ENCODE results near the gene TAS1R3.

Gene TAS1R3

GRCh38 chr1:1329304-1330210 lies 1.5 kb upstream of the TAS1R3 start:
- Histone ChIP-seq H3K4me1 (peaks cover 4% of the 10 kb centered on the region; the same call in 1 of the 2 replicates), H3K9me3 (no peaks in the 10 kb centered on the region), H3K4me3 (no peak overlapping the region), H3K36me3 (replicated peaks) (no peaks in the 10 kb centered on the region), H3K27me3 (ENCODE audit: low read depth) (no peaks in the 10 kb centered on the region)
- DNase-seq (ENCODE audit: low spot score in 2 of 2), result no peak
- in situ Hi-C loops (cut with MboI; ENCODE audit: low sequenced_read_pairs), result no loop called here

GRCh38 chr1:1330366-1331067 lies 563 bp upstream of the TAS1R3 start:
- no peaks in the 10 kb centered on the region for H3K9me3 ChIP-seq
- no peak overlapping the region for H3K4me3 ChIP-seq
- in situ Hi-C loops (cut with MboI; ENCODE audit: low sequenced_read_pairs), result no loop called here
- DNase-seq (ENCODE audit: low spot score in 2 of 2), result no peak
- H3K36me3 ChIP-seq (replicated peaks), result 0 out of 2 replicates have a peak, but pooled peaks cover 2% of the 10 kb centered on the region
- peaks cover 2% of the 10 kb centered on the region; the same call in 1 of the 2 replicates for H3K4me1 ChIP-seq
- H3K27me3 ChIP-seq (ENCODE audit: low read depth), result no peaks in the 10 kb centered on the region

- Histone ChIP-seq H3K9me3 (no peaks in the 10 kb centered on the region), H3K4me3 (no peak overlapping the region), H3K27me3 (ENCODE audit: low read depth) (no peaks in the 10 kb centered on the region), H3K36me3 (replicated peaks) (peaks cover 11% of the 10 kb centered on the region), H3K4me1 (no peaks in the 10 kb centered on the region)
- in situ Hi-C loops (cut with MboI; ENCODE audit: low sequenced_read_pairs), result no loop called here
- DNase-seq (ENCODE audit: low spot score in 2 of 2), result no peak
Observed at GRCh38 chr1:1332031-1332755, 1.1 kb downstream of the TAS1R3 start.

- no peaks in the 10 kb centered on the region for H3K9me3 ChIP-seq
- no peaks in the 10 kb centered on the region for H3K4me1 ChIP-seq
- in situ Hi-C loops (cut with MboI; ENCODE audit: low sequenced_read_pairs), result no loop called here
- no peak overlapping the region for H3K4me3 ChIP-seq
- no peak for DNase-seq (ENCODE audit: low spot score in 2 of 2)
- no peaks in the 10 kb centered on the region for H3K27me3 ChIP-seq (ENCODE audit: low read depth)
- H3K36me3 ChIP-seq (replicated peaks), result peaks cover 14% of the 10 kb centered on the region
Observed at GRCh38 chr1:1332774-1333480, 1.8 kb downstream of the TAS1R3 start.

GRCh38 chr1:1333551-1334241 lies 2.6 kb downstream of the TAS1R3 start:
- no peaks in the 10 kb centered on the region for H3K27me3 ChIP-seq (ENCODE audit: low read depth)
- no peaks in the 10 kb centered on the region for H3K9me3 ChIP-seq
- no peak for DNase-seq (ENCODE audit: low spot score in 2 of 2)
- H3K4me3 ChIP-seq, result no peak overlapping the region
- no peaks in the 10 kb centered on the region for H3K4me1 ChIP-seq
- in situ Hi-C loops (cut with MboI; ENCODE audit: low sequenced_read_pairs), result no loop called here
- peaks cover 20% of the 10 kb centered on the region for H3K36me3 ChIP-seq (replicated peaks)

- Histone ChIP-seq H3K4me3 (no peak overlapping the region), H3K4me1 (no peaks in the 10 kb centered on the region), H3K9me3 (no peaks in the 10 kb centered on the region), H3K27me3 (ENCODE audit: low read depth) (no peaks in the 10 kb centered on the region), H3K36me3 (replicated peaks) (peaks cover 26% of the 10 kb centered on the region)
- in situ Hi-C loops (cut with MboI; ENCODE audit: low sequenced_read_pairs), result no loop called here
- no peak for DNase-seq (ENCODE audit: low spot score in 2 of 2)
Observed at GRCh38 chr1:1334835-1335234, 3.8 kb downstream of the TAS1R3 start.

- Histone ChIP-seq H3K4me1 (no peaks in the 10 kb centered on the region), H3K9me3 (no peaks in the 10 kb centered on the region), H3K27me3 (ENCODE audit: low read depth) (no peaks in the 10 kb centered on the region), H3K4me3 (no peak overlapping the region), H3K36me3 (replicated peaks) (peaks cover 28% of the 10 kb centered on the region)
- DNase-seq (ENCODE audit: low spot score in 2 of 2), result no peak
- in situ Hi-C loops (cut with MboI; ENCODE audit: low sequenced_read_pairs), result no loop called here
Observed at GRCh38 chr1:1335283-1335682, 4.2 kb downstream of the TAS1R3 start.

- H3K4me3 ChIP-seq, result no peak overlapping the region
- H3K9me3 ChIP-seq, result no peaks in the 10 kb centered on the region
- peaks cover 29% of the 10 kb centered on the region for H3K36me3 ChIP-seq (replicated peaks)
- H3K27me3 ChIP-seq (ENCODE audit: low read depth), result no peaks in the 10 kb centered on the region
- no peak for DNase-seq (ENCODE audit: low spot score in 2 of 2)
- no peaks in the 10 kb centered on the region for H3K4me1 ChIP-seq
- in situ Hi-C loops (cut with MboI; ENCODE audit: low sequenced_read_pairs), result no loop called here
Observed at GRCh38 chr1:1335792-1336248, 4.7 kb downstream of the TAS1R3 start.

- no peaks in the 10 kb centered on the region for H3K27me3 ChIP-seq (ENCODE audit: low read depth)
- in situ Hi-C loops (cut with MboI; ENCODE audit: low sequenced_read_pairs), result no loop called here
- H3K4me1 ChIP-seq, result no peaks in the 10 kb centered on the region
- no peak overlapping the region for H3K4me3 ChIP-seq
- DNase-seq (ENCODE audit: low spot score in 2 of 2), result no peak
- peaks cover 35% of the 10 kb centered on the region for H3K36me3 ChIP-seq (replicated peaks)
- H3K9me3 ChIP-seq, result no peaks in the 10 kb centered on the region
Observed at GRCh38 chr1:1336446-1336845, 5.4 kb downstream of the TAS1R3 start.

GRCh38 chr1:1336931-1337792 lies 6.1 kb downstream of the TAS1R3 start:
- Histone ChIP-seq H3K4me1 (no peaks in the 10 kb centered on the region), H3K4me3 (no peak overlapping the region), H3K9me3 (no peaks in the 10 kb centered on the region), H3K36me3 (replicated peaks) (peaks cover 40% of the 10 kb centered on the region), H3K27me3 (ENCODE audit: low read depth) (no peaks in the 10 kb centered on the region)
- in situ Hi-C loops (cut with MboI; ENCODE audit: low sequenced_read_pairs), result no loop called here
- no peak for DNase-seq (ENCODE audit: low spot score in 2 of 2)

- in situ Hi-C loops (cut with MboI; ENCODE audit: low sequenced_read_pairs), result no loop called here
- no peaks in the 10 kb centered on the region for H3K4me1 ChIP-seq
- H3K4me3 ChIP-seq, result no peak overlapping the region
- H3K27me3 ChIP-seq (ENCODE audit: low read depth), result no peaks in the 10 kb centered on the region
- no peaks in the 10 kb centered on the region for H3K9me3 ChIP-seq
- peaks cover 40% of the 10 kb centered on the region for H3K36me3 ChIP-seq (replicated peaks)
- peak in 1 of 2 experiments; percentile 68 for DNase-seq (ENCODE audit: low spot score in 2 of 2)
Observed at GRCh38 chr1:1337793-1338147, 6.7 kb downstream of the TAS1R3 start.

- in situ Hi-C loops (cut with MboI; ENCODE audit: low sequenced_read_pairs), result no loop called here
- Histone ChIP-seq H3K36me3 (replicated peaks) (peaks cover 40% of the 10 kb centered on the region), H3K27me3 (ENCODE audit: low read depth) (no peaks in the 10 kb centered on the region)
Observed at GRCh38 chr1:1338278-1338677, 7.2 kb downstream of the TAS1R3 start.

More at GRCh38 chr1:1338278-1338677, 7.2 kb downstream of the TAS1R3 start:
- DNase-seq (ENCODE audit: low spot score in 2 of 2), result no peak
- H3K9me3 ChIP-seq, result no peaks in the 10 kb centered on the region
- H3K4me1 ChIP-seq, result no peaks in the 10 kb centered on the region
- H3K4me3 ChIP-seq, result no peak overlapping the region

Measured in HAP-1 (cell line).